Heart left ventricle (tissue), 16 donors: Measurements from ENCODE around the gene C15orf39. TPM values are rescaled to one million over a fixed set of nuclear protein-coding genes. Genes with fewer than 3 reads are reported as not detected.

Source experiments
- ATAC-seq, 4 donors: fragments of 200-7000 bp; cut with Tn5 transposase; one replicate each; pipeline ENCODE4 v1.9.1; 2020 to 2022; ENCODE audit warnings: moderate library complexity in 4 of 4, mild to moderate bottlenecking in 3 of 4, moderate number of reproducible peaks in 1 of 4
- DNase-seq, 5 donors: peaks; one replicate each; pipeline ENCODE4 v3.0.0-alpha.2; 2020
- H3K27ac ChIP-seq, 12 donors: fragments of 200-600 bp; sonication (generic) in 4 of 12; one replicate each; pipeline versions ENCODE4 v1.5.0 to v1.8.0; 2016 to 2022; ENCODE audit warnings: mild to moderate bottlenecking in 2 of 12
- H3K27me3 ChIP-seq, 9 donors: fragments of 200-600 bp; sonication (generic) in 2 of 9; one replicate each; pipeline versions ENCODE4 v1.5.1 to v1.8.0; 2016 to 2022; ENCODE audit warnings: mild to moderate bottlenecking in 3 of 9
- H3K36me3 ChIP-seq, 9 donors: fragments of 200-600 bp; sonication (generic) in 2 of 9; one replicate each; pipeline versions ENCODE4 v1.5.0 to v1.8.0; 2018 to 2022; ENCODE audit warnings: mild to moderate bottlenecking in 2 of 9
- H3K4me1 ChIP-seq, 12 donors: fragments of 200-600 bp; sonication (generic) in 4 of 12; one replicate each; pipeline versions ENCODE4 v1.5.0 to v1.8.0; 2016 to 2022; ENCODE audit warnings: mild to moderate bottlenecking in 3 of 12
- H3K4me3 ChIP-seq, 12 donors: fragments of 200-600 bp; sonication (generic) in 4 of 12; one replicate each; pipeline versions ENCODE4 v1.5.0 to v1.8.0; 2017 to 2022; ENCODE audit warnings: mild to moderate bottlenecking in 9 of 12, moderate library complexity in 4 of 12
- H3K9me3 ChIP-seq, 12 donors: fragments of 200-600 bp; sonication (generic) in 4 of 12; one replicate each; pipeline versions ENCODE4 v1.5.0 to v1.8.0; 2016 to 2022; ENCODE audit warnings: mild to moderate bottlenecking in 1 of 12
- POLR2A ChIP-seq, 2 donors: fragments of 450-650 bp; IDR thresholded peaks; one replicate each; pipeline ENCODE4 v1.6.1; 2017; ENCODE audit warnings: antibody characterized with exemption in 2 of 2, mild to moderate bottlenecking in 2 of 2, moderate library complexity in 2 of 2
- WGBS, 4 donors: extraction: QIAGEN DNeasy Blood & Tissue Kit in 2 of 4; methylation state at CpG; one replicate each; pipeline versions ENCODE4 v1.1.5 to v1.1.7; 2013 to 2018; 5-methylcytosine and 5-hydroxymethylcytosine counted together
- intact Hi-C, 10 donors: fragments of 100-400 bp; cut with DNase I; formaldehyde crosslinking; loops; one replicate each; pipeline versions ENCODE4 v1.11.1 to v1.14.2; 2022
- polyA plus RNA-seq, 2 donors: library from polyadenylated mRNA; stranded (reverse); fragments of 200-250 nt; gene quantifications; one replicate each; pipeline ENCODE4 v1.2.3, GENCODE V29; 2013
- total RNA-seq, 9 donors: library from RNA; depleted of rRNA in 2 of 9; stranded (reverse); fragments of >200 nt in 2 of 9; fragmentation: NEBNext Ultra II Directional in 3 of 9; extraction: Animal tissue kit (Norgen Biotek cat#: 25700) in 3 of 9; gene quantifications; one replicate each; pipeline versions ENCODE4 v1.1.0 to v1.2.4, GENCODE V29; 2016 to 2023
- TF ChIP-seq, protein P1 (sequence below), 12 donors: fragments of 200-600 bp; sonication (generic) in 4 of 12; IDR thresholded peaks; one replicate each; pipeline versions ENCODE4 v1.5.0 to v1.8.0; 2018 to 2022; ENCODE audit warnings: antibody characterized with exemption in 12 of 12, mild to moderate bottlenecking in 5 of 12
- donor health status: ischemic (EF 13 %, LVEDD 7.1; RV severe dilation, severe dysfunction).
- donor health status: healthy with polysubstance abuse.
- donor health status: DM: no; HTN: yes; CAD: no.
- donor health status: DM: no; HTN: no; CAD: no.
- donor health status: ischemic (EF 25% LVEDD 6.9; RV normal size, moderate dysfunction).
- donor health status: ischemic (EF 25% LVEDD 5.7; RV mildly dilated, moderate dysfunction).
- donor health status: healthy.
- donor health status: DM: yes; HTN: yes; CAD: no.
- donor health status: ischemic (EF 35%, LVEDD 5.7; RV mildly dilated, moderate dysfunction).
- donor health status: nonischemic (EF 11% LVEDD 7.7; RV severe dilation, severe dysfunction).
- donor health status: DM: yes; HTN: yes; CAD: no.
- donor health status: PGD.
- donor health status: ischemic (EF 29% LVEDD 5.4; RV normal size, mild dysfunction).
- donor health status: nonischemic (EF 23%, LVEDD 6.1; RV moderate dilation, normal function).

Gene C15orf39
- total and polyA plus RNA-seq, 11 donors, result 6.5 to 26.1 (median 13.6) TPM

DNA sequence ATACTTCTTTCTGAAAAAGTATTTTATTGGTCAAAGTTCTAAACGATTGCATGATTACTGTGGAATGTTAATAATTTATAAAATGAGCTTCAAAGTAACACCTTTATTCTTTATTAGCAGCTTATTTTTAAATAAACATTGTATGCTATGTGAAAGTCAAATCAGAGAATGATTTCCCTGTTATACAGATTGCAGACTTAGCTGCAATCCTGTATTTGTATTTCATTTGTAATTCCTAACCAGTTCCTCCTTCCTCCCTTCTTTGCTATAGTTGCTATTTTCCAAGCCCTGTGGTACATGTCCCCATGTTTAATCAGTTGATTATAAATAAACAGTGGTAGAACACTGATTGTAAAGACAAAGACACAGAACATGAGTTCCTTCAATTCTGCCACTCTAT lies 42.4 kb upstream of the C15orf39 start:
- Histone ChIP-seq H3K4me1 (peaks cover 0 to 17% (median 0%) of the 10 kb centered on the region in 12 donors), H3K4me3 (no peak overlapping the region), H3K36me3 (no peaks in the 10 kb centered on the region), H3K27me3 (no peaks in the 10 kb centered on the region), H3K27ac (no peak overlapping the region), H3K9me3 (no peaks in the 10 kb centered on the region)
- WGBS, 4 donors, result 53 to 82% (median 66%) methylated on average over 1 of the region's 1 CpG
- intact Hi-C loops, result no loop called here
- DNase-seq (no peak), ATAC-seq (no peak)
- TF ChIP-seq, protein P1, sequence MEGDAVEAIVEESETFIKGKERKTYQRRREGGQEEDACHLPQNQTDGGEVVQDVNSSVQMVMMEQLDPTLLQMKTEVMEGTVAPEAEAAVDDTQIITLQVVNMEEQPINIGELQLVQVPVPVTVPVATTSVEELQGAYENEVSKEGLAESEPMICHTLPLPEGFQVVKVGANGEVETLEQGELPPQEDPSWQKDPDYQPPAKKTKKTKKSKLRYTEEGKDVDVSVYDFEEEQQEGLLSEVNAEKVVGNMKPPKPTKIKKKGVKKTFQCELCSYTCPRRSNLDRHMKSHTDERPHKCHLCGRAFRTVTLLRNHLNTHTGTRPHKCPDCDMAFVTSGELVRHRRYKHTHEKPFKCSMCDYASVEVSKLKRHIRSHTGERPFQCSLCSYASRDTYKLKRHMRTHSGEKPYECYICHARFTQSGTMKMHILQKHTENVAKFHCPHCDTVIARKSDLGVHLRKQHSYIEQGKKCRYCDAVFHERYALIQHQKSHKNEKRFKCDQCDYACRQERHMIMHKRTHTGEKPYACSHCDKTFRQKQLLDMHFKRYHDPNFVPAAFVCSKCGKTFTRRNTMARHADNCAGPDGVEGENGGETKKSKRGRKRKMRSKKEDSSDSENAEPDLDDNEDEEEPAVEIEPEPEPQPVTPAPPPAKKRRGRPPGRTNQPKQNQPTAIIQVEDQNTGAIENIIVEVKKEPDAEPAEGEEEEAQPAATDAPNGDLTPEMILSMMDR (IDR thresholded peaks at IDR 0.05), result no peak
- no peak for TF ChIP-seq POLR2A (IDR thresholded peaks at IDR 0.05)

DNA sequence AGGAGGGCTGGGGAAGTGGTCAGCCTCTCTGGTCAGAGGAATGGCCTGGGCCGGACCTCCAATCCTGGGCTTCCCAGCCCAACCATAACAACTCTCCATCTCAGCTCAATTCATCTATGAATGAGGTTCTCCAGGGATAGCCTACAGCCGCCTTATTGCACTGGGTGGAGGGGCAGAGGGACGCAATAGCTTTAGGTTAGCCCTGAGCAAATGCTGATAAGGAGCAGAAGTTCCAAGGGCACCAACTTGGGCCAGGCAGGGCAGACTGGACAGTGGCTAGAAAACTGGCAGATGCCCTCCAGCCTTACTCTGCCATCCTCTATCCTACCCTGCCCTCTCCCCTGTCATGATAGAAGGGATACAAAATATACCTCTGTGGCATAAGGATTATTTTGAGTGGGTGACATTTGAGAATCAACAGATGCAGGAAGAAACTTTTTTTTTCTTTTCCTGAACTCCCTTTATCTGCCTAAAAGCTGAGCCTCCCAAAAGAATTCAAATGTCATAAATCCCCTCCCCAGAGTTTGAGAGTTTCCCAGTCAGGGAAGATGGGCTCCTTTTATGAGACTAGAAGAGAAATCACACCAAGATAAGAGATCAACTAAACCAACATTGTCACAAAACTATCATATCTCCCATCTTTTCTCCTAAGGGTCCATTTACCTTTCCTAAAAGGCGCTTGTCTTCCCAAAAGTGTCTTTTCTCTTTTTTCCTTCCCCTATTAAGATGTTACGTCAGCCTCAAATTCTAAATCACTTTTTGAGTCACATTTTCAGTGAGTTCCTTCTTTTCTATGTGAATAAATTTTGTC lies 40.4 kb upstream of the C15orf39 start:
- intact Hi-C loops, result no loop called here
- H3K4me3 ChIP-seq, result no peak overlapping the region
- H3K27me3 ChIP-seq, result no peaks in the 10 kb centered on the region
- 87 to 95% (median 92%) methylated on average over 5 of the region's 5 CpGs for WGBS, 4 donors
- H3K4me1 ChIP-seq, result peaks cover 0 to 10% (median 0%) of the 10 kb centered on the region in 12 donors
- ATAC-seq, result no peak
- H3K27ac ChIP-seq, result no peak overlapping the region
- no peaks in the 10 kb centered on the region for H3K9me3 ChIP-seq
- TF ChIP-seq, protein P1 (IDR thresholded peaks at IDR 0.05), result no peak
- TF ChIP-seq POLR2A (IDR thresholded peaks at IDR 0.05), result no peak
- no peaks in the 10 kb centered on the region for H3K36me3 ChIP-seq
- DNase-seq, result no peak

DNA sequence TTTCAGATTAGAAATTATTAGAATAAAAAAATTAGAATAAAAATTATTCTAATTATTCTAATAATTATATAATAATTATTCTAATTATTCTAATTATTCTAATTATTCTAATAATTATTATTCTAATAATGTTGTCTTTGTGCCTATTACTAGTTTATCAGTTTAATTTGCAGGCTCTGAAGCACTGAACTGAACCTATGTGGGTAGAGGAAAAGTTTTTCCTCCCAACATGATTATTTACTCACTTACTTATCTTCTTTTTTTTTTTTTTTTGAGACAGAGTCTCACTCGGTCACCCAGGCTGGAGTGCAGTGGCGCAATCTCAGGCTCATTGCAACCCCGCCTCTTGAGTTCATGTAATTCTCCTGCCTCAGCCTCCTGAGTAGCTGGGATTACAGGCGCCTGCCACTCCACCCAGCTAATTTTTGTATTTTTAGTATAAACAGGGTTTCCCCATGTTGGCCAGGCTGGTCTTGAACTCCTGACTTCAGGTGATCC lies 39.7 kb upstream of the C15orf39 start:
- no peak for TF ChIP-seq POLR2A (IDR thresholded peaks at IDR 0.05)
- TF ChIP-seq, protein P1 (IDR thresholded peaks at IDR 0.05), result no peak
- Histone ChIP-seq H3K27me3 (no peaks in the 10 kb centered on the region), H3K27ac (no peak overlapping the region), H3K4me1 (peaks cover 0 to 10% (median 0%) of the 10 kb centered on the region in 12 donors), H3K4me3 (no peak overlapping the region), H3K9me3 (no peaks in the 10 kb centered on the region), H3K36me3 (no peaks in the 10 kb centered on the region)
- ATAC-seq, result peak in 1 of 4 donors; percentile 45
- DNase-seq, result peak in 1 of 5 donors; percentile 49
- 84 to 91% (median 89%) methylated on average over 4 of the region's 4 CpGs for WGBS, 4 donors
- intact Hi-C loops, result no loop called here

DNA sequence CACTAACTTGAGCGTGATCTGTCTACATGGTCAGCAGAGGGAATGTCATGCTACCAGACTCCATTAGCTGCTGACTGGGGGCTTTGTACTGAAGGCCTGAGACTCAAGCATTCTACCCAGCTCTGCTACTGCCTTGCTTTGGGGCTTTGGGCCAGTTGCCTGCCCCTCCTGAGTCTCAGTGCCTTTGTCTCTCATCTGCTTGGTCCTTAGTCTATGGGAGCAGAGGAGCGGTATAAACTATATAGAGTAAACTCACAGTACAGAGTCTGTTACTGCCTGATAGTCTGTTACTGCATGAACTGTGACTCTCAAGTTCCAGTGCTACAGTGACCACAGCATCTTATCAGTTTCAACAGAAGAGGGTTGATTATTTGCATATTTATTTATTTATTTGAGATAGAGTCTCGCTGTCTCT lies 38.5 kb upstream of the C15orf39 start:
- WGBS, 4 donors, result 94 to 98% (median 96%) methylated on average over 3 of the region's 3 CpGs
- Histone ChIP-seq H3K27ac (no peak overlapping the region), H3K36me3 (no peaks in the 10 kb centered on the region), H3K4me3 (no peak overlapping the region), H3K9me3 (no peaks in the 10 kb centered on the region), H3K4me1 (peaks cover 0 to 10% (median 0%) of the 10 kb centered on the region in 12 donors), H3K27me3 (no peaks in the 10 kb centered on the region)
- no peak for TF ChIP-seq POLR2A (IDR thresholded peaks at IDR 0.05)
- TF ChIP-seq, protein P1 (IDR thresholded peaks at IDR 0.05), result no peak
- intact Hi-C loops, result no loop called here
- no peak for DNase-seq
- ATAC-seq, result no peak
